Hepatocyte (in vitro differentiated cells): ENCODE results near the gene ANO1. TPM values are rescaled to one million over a fixed set of nuclear protein-coding genes. Genes with fewer than 3 reads are reported as not detected.

ENCODE experiments used
- DNase-seq: peaks from one replicate; pipeline ENCODE4 v3.0.0-alpha.2; 2016; ENCODE audit warnings: low spot score
- H2AFZ ChIP-seq: fragments of 200-600 bp; sonication (generic); 2 replicates; pipeline ENCODE4 v1.6.0; 2016; ENCODE audit warnings: antibody characterized with exemption, mild to moderate bottlenecking
- H3K27ac ChIP-seq: fragments of 200-600 bp; sonication (generic); 2 replicates; pipeline ENCODE4 v1.5.1; 2016; ENCODE audit warnings: mild to moderate bottlenecking
- H3K27me3 ChIP-seq: fragments of 200-600 bp; sonication (generic); 2 replicates; pipeline ENCODE4 v1.6.1; 2016
- H3K36me3 ChIP-seq: fragments of 200-600 bp; sonication (generic); replicated peaks from 2 replicates; pipeline ENCODE4 v1.5.1; 2016; ENCODE audit warnings: low read depth; ENCODE audit not compliant: insufficient read depth
- H3K4me1 ChIP-seq: fragments of 200-600 bp; sonication (generic); 2 replicates; pipeline ENCODE4 v1.5.1; 2016; ENCODE audit warnings: mild to moderate bottlenecking, moderate library complexity; ENCODE audit not compliant: insufficient read depth
- H3K4me2 ChIP-seq: fragments of 200-600 bp; sonication (generic); 2 replicates; pipeline ENCODE4 v1.6.0; 2016
- H3K4me3 ChIP-seq: fragments of 200-600 bp; sonication (generic); 2 replicates; pipeline ENCODE4 v1.5.1; 2016; ENCODE audit warnings: mild to moderate bottlenecking
- H3K79me2 ChIP-seq: fragments of 200-600 bp; sonication (generic); 2 replicates; pipeline ENCODE4 v1.6.0; 2017; ENCODE audit warnings: mild to moderate bottlenecking
- H3K9me2 ChIP-seq: fragments of 200-600 bp; sonication (generic); replicated peaks from 2 replicates; pipeline ENCODE4 v1.6.0; 2017; ENCODE audit warnings: mild to moderate bottlenecking; ENCODE audit not compliant: insufficient read depth
- H3K9me3 ChIP-seq: fragments of 200-600 bp; sonication (generic); 2 replicates; pipeline ENCODE4 v1.5.1; 2016; ENCODE audit warnings: low read depth, mild to moderate bottlenecking
- H4K20me1 ChIP-seq: fragments of 200-600 bp; sonication (generic); 2 replicates; pipeline ENCODE4 v1.6.0; 2016; ENCODE audit warnings: mild to moderate bottlenecking; ENCODE audit not compliant: insufficient read depth, poor library complexity, severe bottlenecking
- EZH2 ChIP-seq: fragments of 200-600 bp; sonication (generic); IDR thresholded peaks from 2 replicates; pipeline ENCODE4 v1.6.1; 2016; ENCODE audit warnings: antibody characterized with exemption, mild to moderate bottlenecking, borderline replicate concordance
- EZH2phosphoT487 ChIP-seq: fragments of 200-600 bp; sonication (generic); IDR thresholded peaks from one replicate; pipeline ENCODE4 v1.6.1; 2018; ENCODE audit warnings: antibody characterized with exemption, mild to moderate bottlenecking, low read depth, moderate library complexity; ENCODE audit not compliant: unreplicated experiment, severe bottlenecking
- WGBS: methylation state at CpG from one replicate; pipeline ENCODE4 v1.1.6; 2016; ENCODE audit warnings: low lambda C conversion rate; ENCODE audit errors: missing lambda C conversion rate; 5-methylcytosine and 5-hydroxymethylcytosine counted together
- polyA plus RNA-seq: library from polyadenylated mRNA; unstranded; fragments of >200 nt; fragmentation: Nextera tagmentation; extraction: Ambion mirVana; gene quantifications from 2 replicates; pipeline ENCODE4 v1.2.1, GENCODE V29; 2016
- total RNA-seq: library from RNA; depleted of rRNA; stranded (reverse); fragments of >200 nt; gene quantifications from 2 replicates; pipeline ENCODE4 v1.2.3, GENCODE V29; 2014
- TF ChIP-seq, protein P1 (sequence below): fragments of 200-600 bp; sonication (generic); IDR thresholded peaks from 2 replicates; pipeline ENCODE4 v1.5.1; 2016; ENCODE audit warnings: antibody characterized with exemption, mild to moderate bottlenecking; ENCODE audit not compliant: poor library complexity

The ANO1 gene
- total and polyA plus RNA-seq, 2 experiments from 2014 or later: 6.2 to 12.1 TPM

GRCh38 chr11:70117567-70118145, 39.5 kb downstream of the ANO1 start:
- H3K27me3 ChIP-seq: no peaks in the 10 kb centered on the region
- TF ChIP-seq EZH2: no peak
- no peak for TF ChIP-seq EZH2phosphoT487
- TF ChIP-seq, protein P1, sequence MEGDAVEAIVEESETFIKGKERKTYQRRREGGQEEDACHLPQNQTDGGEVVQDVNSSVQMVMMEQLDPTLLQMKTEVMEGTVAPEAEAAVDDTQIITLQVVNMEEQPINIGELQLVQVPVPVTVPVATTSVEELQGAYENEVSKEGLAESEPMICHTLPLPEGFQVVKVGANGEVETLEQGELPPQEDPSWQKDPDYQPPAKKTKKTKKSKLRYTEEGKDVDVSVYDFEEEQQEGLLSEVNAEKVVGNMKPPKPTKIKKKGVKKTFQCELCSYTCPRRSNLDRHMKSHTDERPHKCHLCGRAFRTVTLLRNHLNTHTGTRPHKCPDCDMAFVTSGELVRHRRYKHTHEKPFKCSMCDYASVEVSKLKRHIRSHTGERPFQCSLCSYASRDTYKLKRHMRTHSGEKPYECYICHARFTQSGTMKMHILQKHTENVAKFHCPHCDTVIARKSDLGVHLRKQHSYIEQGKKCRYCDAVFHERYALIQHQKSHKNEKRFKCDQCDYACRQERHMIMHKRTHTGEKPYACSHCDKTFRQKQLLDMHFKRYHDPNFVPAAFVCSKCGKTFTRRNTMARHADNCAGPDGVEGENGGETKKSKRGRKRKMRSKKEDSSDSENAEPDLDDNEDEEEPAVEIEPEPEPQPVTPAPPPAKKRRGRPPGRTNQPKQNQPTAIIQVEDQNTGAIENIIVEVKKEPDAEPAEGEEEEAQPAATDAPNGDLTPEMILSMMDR: no peak
- H3K79me2 ChIP-seq: no peaks in the 10 kb centered on the region
- H3K4me1 ChIP-seq: no peaks in the 10 kb centered on the region
- H3K4me3 ChIP-seq: no peak overlapping the region
- H3K9me2 ChIP-seq: no peaks in the 10 kb centered on the region
- no peaks in the 10 kb centered on the region for H3K36me3 ChIP-seq
- 86% methylated on average over 7 of the region's 7 CpGs for WGBS
- no peaks in the 10 kb centered on the region for H4K20me1 ChIP-seq
- no peaks in the 10 kb centered on the region for H3K9me3 ChIP-seq
- no peak overlapping the region for H3K4me2 ChIP-seq
- H3K27ac ChIP-seq: no peak overlapping the region
- no peak overlapping the region for H2AFZ ChIP-seq
- no peak for DNase-seq

DNA sequence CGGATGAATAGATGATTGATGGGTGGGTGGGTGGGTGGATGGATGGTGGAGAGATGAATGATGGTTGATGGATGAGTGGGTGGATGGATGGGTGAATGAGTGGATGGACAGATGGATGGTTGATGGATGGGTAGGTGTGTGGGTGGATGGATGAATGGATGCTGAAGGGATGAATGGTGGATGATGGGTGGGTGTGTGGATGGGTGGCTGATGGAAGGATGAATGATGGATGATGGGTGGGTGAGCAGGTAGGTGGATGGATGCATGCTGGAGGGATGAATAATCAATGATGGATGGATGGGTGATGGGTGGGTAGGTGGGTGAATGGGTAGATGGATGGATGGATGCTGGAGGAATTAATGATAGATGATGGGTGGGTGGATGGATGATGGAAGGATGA, 40.5 kb downstream of the ANO1 start:
- TF ChIP-seq EZH2: no peak
- TF ChIP-seq, protein P1: no peak
- no peak for TF ChIP-seq EZH2phosphoT487
- no peaks in the 10 kb centered on the region for H3K4me1 ChIP-seq

GRCh38 chr11:70119502-70119901, 41.4 kb downstream of the ANO1 start:
- DNase-seq: no peak
- no peaks in the 10 kb centered on the region for H4K20me1 ChIP-seq
- H3K27ac ChIP-seq: no peak overlapping the region
- H3K9me2 ChIP-seq: no peaks in the 10 kb centered on the region
- H3K27me3 ChIP-seq: no peaks in the 10 kb centered on the region
- no peaks in the 10 kb centered on the region for H3K36me3 ChIP-seq
- no peaks in the 10 kb centered on the region for H3K9me3 ChIP-seq
- TF ChIP-seq, protein P1: no peak
- TF ChIP-seq EZH2phosphoT487 (no peak), EZH2 (no peak)
- H3K4me2 ChIP-seq: no peak overlapping the region
- no peaks in the 10 kb centered on the region for H3K4me1 ChIP-seq
- 91% methylated on average over 2 of the region's 2 CpGs for WGBS
- no peak overlapping the region for H3K4me3 ChIP-seq
- H2AFZ ChIP-seq: no peak overlapping the region
- no peaks in the 10 kb centered on the region for H3K79me2 ChIP-seq

More for the DNA sequence above, 40.5 kb downstream of the ANO1 start:
- Histone ChIP-seq H3K9me2 (no peaks in the 10 kb centered on the region), H3K4me3 (no peak overlapping the region), H2AFZ (no peak overlapping the region), H3K9me3 (no peaks in the 10 kb centered on the region), H4K20me1 (no peaks in the 10 kb centered on the region), H3K27ac (no peak overlapping the region), H3K27me3 (no peaks in the 10 kb centered on the region), H3K79me2 (no peaks in the 10 kb centered on the region), H3K36me3 (no peaks in the 10 kb centered on the region), H3K4me2 (no peak overlapping the region)
- no peak for DNase-seq
- WGBS: 89% methylated on average over 1 of the region's 1 CpG

DNA sequence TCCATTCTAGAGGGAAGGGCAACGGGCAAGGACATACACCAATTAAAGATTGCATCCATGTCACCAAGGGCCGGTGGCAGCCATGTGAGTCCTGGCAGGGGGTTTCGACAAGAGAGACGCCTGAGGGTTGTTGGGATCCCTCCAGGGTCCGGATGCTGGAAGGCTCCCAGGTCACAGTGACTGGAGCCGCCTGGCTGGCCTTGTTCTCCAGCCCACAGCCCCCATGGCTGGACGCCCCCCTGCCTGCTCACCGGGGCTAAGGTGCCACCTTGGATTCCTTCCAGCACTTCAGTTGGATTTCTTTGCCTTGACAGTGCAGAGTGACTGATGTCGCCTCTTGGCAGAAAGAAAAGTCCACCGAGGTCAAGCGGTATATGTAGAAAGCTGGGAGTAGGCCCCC, 42.6 kb downstream of the ANO1 start:
- Histone ChIP-seq H3K79me2 (no peaks in the 10 kb centered on the region), H3K36me3 (no peaks in the 10 kb centered on the region), H3K4me1 (no peaks in the 10 kb centered on the region), H3K9me2 (no peaks in the 10 kb centered on the region), H4K20me1 (no peaks in the 10 kb centered on the region), H3K9me3 (no peaks in the 10 kb centered on the region), H3K27me3 (no peaks in the 10 kb centered on the region), H3K4me2 (no peak overlapping the region), H3K4me3 (no peak overlapping the region), H2AFZ (no peak overlapping the region), H3K27ac (no peak overlapping the region)
- TF ChIP-seq, protein P1: no peak
- TF ChIP-seq EZH2: no peak
- no peak for TF ChIP-seq EZH2phosphoT487
- 84% methylated on average over 11 of the region's 11 CpGs for WGBS
- DNase-seq: no peak
